Posterior cingulate gyrus (tissue), 11 donors: Measurements from ENCODE around the gene SLC14A1.
"Not testable (repeated sequence)": the region's sequence is repeated elsewhere in the genome, so short reads cannot be mapped to it uniquely, and the experiment has no call there.

Source experiments
- DNase-seq, 10 donors: peaks; one replicate each; pipeline versions ENCODE4 v3.0.0 to v3.0.0-alpha.2; 2020 to 2021; ENCODE audit warnings: mixed read lengths in 3 of 10
- intact Hi-C: fragments of 100-400 bp; cut with DNase I; formaldehyde crosslinking; loops from one replicate; pipeline ENCODE4 v1.15.1; 2023

SLC14A1 gene

GRCh38 chr18:45753286-45753685 is 29.3 kb downstream of the SLC14A1 start:
- no peak for DNase-seq
- intact Hi-C loops = no loop called here

- intact Hi-C loops = no loop called here
- no peak for DNase-seq
These were observed 32.0 kb downstream of the SLC14A1 start for GRCh38 chr18:45755934-45756333.

- intact Hi-C loops = no loop called here
- DNase-seq = no peak
These were observed 33.0 kb downstream of the SLC14A1 start for GRCh38 chr18:45757005-45757404.

- DNase-seq, intact Hi-C loops: not testable (repeated sequence)
These were observed 33.7 kb downstream of the SLC14A1 start for GRCh38 chr18:45757644-45758043.

GRCh38 chr18:45760462-45761036 is 36.6 kb downstream of the SLC14A1 start:
- intact Hi-C loops = no loop called here
- no peak for DNase-seq

- intact Hi-C loops = no loop called here
- no peak for DNase-seq
These were observed 37.6 kb downstream of the SLC14A1 start for GRCh38 chr18:45761512-45762114.

- intact Hi-C loops = no loop called here
- DNase-seq = no peak
These were observed 40.2 kb downstream of the SLC14A1 start for GRCh38 chr18:45764000-45764686.

- intact Hi-C loops = no loop called here
- no peak for DNase-seq
These were observed 41.8 kb downstream of the SLC14A1 start for GRCh38 chr18:45765796-45766195.

- intact Hi-C loops = no loop called here
- no peak for DNase-seq
These were observed 47.9 kb downstream of the SLC14A1 start for GRCh38 chr18:45771587-45772480.

GRCh38 chr18:45774065-45774521 is 50.1 kb downstream of the SLC14A1 start:
- intact Hi-C loops = no loop called here

GRCh38 chr18:45775241-45775676 is 51.3 kb downstream of the SLC14A1 start:
- peak; percentile 37 to 94 (median 64) for DNase-seq
- intact Hi-C loops = no loop called here

More at GRCh38 chr18:45774065-45774521, 50.1 kb downstream of the SLC14A1 start:
- DNase-seq = no peak

GRCh38 chr18:45775743-45776142 is 51.8 kb downstream of the SLC14A1 start:
- intact Hi-C loops = no loop called here
- DNase-seq = no peak

GRCh38 chr18:45777393-45777792 is 53.4 kb downstream of the SLC14A1 start:
- no peak for DNase-seq
- intact Hi-C loops = no loop called here

GRCh38 chr18:45780568-45780967 is 56.6 kb downstream of the SLC14A1 start:
- DNase-seq = no peak
- intact Hi-C loops = no loop called here

GRCh38 chr18:45782662-45783061 is 58.7 kb downstream of the SLC14A1 start:
- intact Hi-C loops = no loop called here
- no peak for DNase-seq

- intact Hi-C loops = no loop called here
- DNase-seq = no peak
These were observed 59.4 kb downstream of the SLC14A1 start for GRCh38 chr18:45783097-45784075.

- DNase-seq = no peak
- intact Hi-C loops = no loop called here
These were observed 61.2 kb downstream of the SLC14A1 start for GRCh38 chr18:45785134-45785533.

GRCh38 chr18:45786941-45787340 is 63.0 kb downstream of the SLC14A1 start:
- intact Hi-C loops = no loop called here
- no peak for DNase-seq

- intact Hi-C loops = no loop called here
These were observed 63.4 kb downstream of the SLC14A1 start for GRCh38 chr18:45787346-45787745.

GRCh38 chr18:45788861-45789260 is 64.9 kb downstream of the SLC14A1 start:
- intact Hi-C loops = no loop called here
- DNase-seq = no peak

More at GRCh38 chr18:45787346-45787745, 63.4 kb downstream of the SLC14A1 start:
- no peak for DNase-seq
